Measurements from ENCODE around the gene ZBTB42.

GRCh38 chr14:104795781-104796686 is 4.9 kb upstream of the ZBTB42 start:
- TF ChIP-seq CTCF (IDR thresholded peaks at IDR 0.05): no peak
- peak; percentile 34 to 37 for TF ChIP-seq POLR2A (IDR thresholded peaks at IDR 0.05)
- TF ChIP-seq EP300 (IDR thresholded peaks at IDR 0.05): no peak
- peak; percentile 33 to 77 (median 62) for TF ChIP-seq POLR2AphosphoS5 (IDR thresholded peaks at IDR 0.05)
